SHP77 (cell line): Measurements from ENCODE around the gene NEO1.
A peak's percentile ranks its signal among the peaks of the same experiment; 100 is the strongest.

Source experiments
- DNase-seq, 2 experiments: peaks; one replicate each; lab custom pipeline; 2025; lab: John Stamatoyannopoulos, UW

The NEO1 gene

GRCh38 chr15:73308305-73308704, 256.0 kb downstream of the NEO1 start:
- no peak for DNase-seq

- no peak for DNase-seq
Measured at GRCh38 chr15:73313861-73314260, 261.6 kb downstream of the NEO1 start.

GRCh38 chr15:73317651-73318462, 265.6 kb downstream of the NEO1 start:
- DNase-seq = peak in 1 of 2 experiments; percentile 25

GRCh38 chr15:73318463-73319351, 266.4 kb downstream of the NEO1 start:
- no peak for DNase-seq

- no peak for DNase-seq
Measured at GRCh38 chr15:73319460-73320245, 267.4 kb downstream of the NEO1 start.

GRCh38 chr15:73320619-73321180, 268.4 kb downstream of the NEO1 start:
- no peak for DNase-seq

GRCh38 chr15:73321496-73322450, 269.5 kb downstream of the NEO1 start:
- DNase-seq = no peak

GRCh38 chr15:73322665-73323373, 270.6 kb downstream of the NEO1 start:
- DNase-seq = no peak

GRCh38 chr15:73323374-73323955, 271.2 kb downstream of the NEO1 start:
- DNase-seq = no peak

- DNase-seq = no peak
Measured at GRCh38 chr15:73323956-73324355, 271.7 kb downstream of the NEO1 start.

GRCh38 chr15:73324496-73325170, 272.4 kb downstream of the NEO1 start:
- DNase-seq = no peak

GRCh38 chr15:73325191-73325861, 273.1 kb downstream of the NEO1 start:
- peak; percentile 53 to 69 for DNase-seq

GRCh38 chr15:73326157-73326556, 273.9 kb downstream of the NEO1 start:
- no peak for DNase-seq

GRCh38 chr15:73328149-73328820, 276.0 kb downstream of the NEO1 start:
- DNase-seq = no peak

- no peak for DNase-seq
Measured at GRCh38 chr15:73328981-73329380, 276.7 kb downstream of the NEO1 start.

GRCh38 chr15:73329501-73330200, 277.4 kb downstream of the NEO1 start:
- no peak for DNase-seq
